GM19025 (cell line): ENCODE data around the gene AOC3.
"Not testable (repeated sequence)": the region's sequence is repeated elsewhere in the genome, so short reads cannot be mapped to it uniquely, and the experiment has no call there.

Experiments used
- ATAC-seq: cut with Tn5 transposase; IDR thresholded peaks from one replicate; pipeline ENCODE4 v1.9.1; 2021; ENCODE audit warnings: mild to moderate bottlenecking, low read depth, moderate library complexity; ENCODE audit not compliant: unreplicated experiment

Gene AOC3

GRCh38 chr17:42844271-42844670 lies 6.7 kb upstream of the AOC3 start, which contains the start of gene AOC2:
Gene AOC2 (plus strand): TSS chr17:42844580. CDS start chr17:42844627, 47 bp downstream.
- no peak for ATAC-seq

GRCh38 chr17:42844761-42845555 lies 6.0 kb upstream of the AOC3 start:
- no peak for ATAC-seq

DNA sequence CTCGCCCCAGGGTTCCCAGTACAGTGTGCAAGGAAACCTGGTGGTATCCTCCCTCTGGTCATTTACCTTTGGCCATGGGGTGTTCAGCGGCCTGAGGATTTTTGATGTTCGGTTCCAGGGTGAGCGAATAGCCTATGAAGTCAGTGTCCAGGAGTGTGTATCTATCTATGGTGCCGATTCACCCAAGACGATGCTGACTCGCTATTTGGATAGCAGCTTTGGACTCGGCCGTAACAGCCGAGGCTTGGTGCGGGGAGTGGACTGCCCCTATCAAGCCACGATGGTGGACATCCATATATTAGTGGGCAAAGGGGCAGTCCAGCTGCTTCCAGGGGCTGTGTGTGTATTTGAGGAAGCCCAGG lies 5.5 kb upstream of the AOC3 start:
- no peak for ATAC-seq

GRCh38 chr17:42845918-42846593 lies 4.9 kb upstream of the AOC3 start:
- ATAC-seq, result no peak

- no peak for ATAC-seq
Observed at GRCh38 chr17:42846594-42847280, 4.3 kb upstream of the AOC3 start.

DNA sequence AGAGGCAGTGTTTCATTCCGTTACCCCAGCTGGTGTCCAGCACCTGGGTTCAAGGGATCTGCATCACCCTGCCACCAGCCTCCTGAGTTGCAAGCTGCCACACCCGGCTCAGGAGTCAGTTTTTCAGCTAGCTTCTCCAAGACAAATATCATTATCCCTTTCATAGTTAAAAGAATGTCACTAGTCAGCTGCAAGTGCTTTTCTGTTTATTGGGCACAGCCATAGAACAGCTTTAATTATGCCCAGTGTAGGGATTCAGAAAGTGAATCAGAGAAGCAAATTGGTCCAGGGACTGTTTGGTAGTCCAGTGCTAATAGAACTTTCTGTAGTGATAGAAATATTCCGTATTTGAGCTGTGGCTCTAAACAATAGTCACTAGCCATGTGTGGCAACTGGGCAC lies 2.9 kb upstream of the AOC3 start:
- no peak for ATAC-seq

GRCh38 chr17:42849031-42849430 lies 2.0 kb upstream of the AOC3 start:
- no peak for ATAC-seq

- no peak for ATAC-seq
Observed at GRCh38 chr17:42849451-42850181, 1.4 kb upstream of the AOC3 start.

DNA sequence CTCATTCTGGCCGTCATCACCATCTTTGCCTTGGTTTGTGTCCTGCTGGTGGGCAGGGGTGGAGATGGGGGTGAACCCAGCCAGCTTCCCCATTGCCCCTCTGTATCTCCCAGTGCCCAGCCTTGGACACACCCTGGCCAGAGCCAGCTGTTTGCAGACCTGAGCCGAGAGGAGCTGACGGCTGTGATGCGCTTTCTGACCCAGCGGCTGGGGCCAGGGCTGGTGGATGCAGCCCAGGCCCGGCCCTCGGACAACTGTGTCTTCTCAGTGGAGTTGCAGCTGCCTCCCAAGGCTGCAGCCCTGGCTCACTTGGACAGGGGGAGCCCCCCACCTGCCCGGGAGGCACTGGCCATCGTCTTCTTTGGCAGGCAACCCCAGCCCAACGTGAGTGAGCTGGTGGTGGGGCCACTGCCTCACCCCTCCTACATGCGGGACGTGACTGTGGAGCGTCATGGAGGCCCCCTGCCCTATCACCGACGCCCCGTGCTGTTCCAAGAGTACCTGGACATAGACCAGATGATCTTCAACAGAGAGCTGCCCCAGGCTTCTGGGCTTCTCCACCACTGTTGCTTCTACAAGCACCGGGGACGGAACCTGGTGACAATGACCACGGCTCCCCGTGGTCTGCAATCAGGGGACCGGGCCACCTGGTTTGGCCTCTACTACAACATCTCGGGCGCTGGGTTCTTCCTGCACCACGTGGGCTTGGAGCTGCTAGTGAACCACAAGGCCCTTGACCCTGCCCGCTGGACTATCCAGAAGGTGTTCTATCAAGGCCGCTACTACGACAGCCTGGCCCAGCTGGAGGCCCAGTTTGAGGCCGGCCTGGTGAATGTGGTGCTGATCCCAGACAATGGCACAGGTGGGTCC lies 607 bp downstream of the AOC3 start:
- not testable (repeated sequence) for ATAC-seq

- ATAC-seq, result no peak
Observed at GRCh38 chr17:42852351-42852750, 1.4 kb downstream of the AOC3 start.

DNA sequence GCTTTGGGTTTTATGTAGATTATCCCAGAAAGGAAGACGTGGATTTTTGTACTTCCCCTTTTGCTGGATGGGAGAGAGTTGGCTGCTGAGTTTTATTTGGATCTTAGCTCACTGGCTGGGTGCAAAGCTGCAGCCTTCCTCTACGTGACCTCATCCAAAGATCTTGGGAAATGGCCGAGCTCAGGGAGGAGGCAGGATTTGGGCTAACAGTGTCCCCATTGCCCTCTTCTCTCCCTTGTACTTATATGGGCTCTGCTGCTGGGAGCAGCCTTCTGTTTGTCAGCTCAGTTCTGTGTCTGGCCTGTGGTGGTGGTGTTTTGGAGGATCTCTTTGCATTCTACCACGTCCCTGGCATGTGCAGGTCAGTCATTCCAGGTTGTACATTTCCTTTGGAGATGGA lies 2.0 kb downstream of the AOC3 start:
- ATAC-seq, result no peak

DNA sequence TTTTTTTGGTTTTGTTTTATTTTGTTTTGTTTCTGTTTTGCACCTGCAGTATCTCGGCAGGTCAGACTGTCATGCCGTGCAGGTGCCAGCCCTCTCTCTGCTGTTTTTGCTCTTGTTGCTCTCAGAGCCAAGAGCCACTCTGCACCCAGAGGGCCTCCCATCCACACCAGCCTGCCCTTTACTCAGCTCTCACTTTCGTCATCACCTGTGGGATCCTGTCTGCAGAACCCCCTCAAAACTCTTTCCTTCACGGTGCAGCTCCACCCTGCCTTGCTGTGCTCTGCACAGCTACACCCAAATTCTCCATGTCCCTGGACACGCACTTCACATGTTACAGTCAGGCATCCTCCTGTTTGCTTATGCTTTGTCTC lies 2.6 kb downstream of the AOC3 start:
- ATAC-seq, result no peak

DNA sequence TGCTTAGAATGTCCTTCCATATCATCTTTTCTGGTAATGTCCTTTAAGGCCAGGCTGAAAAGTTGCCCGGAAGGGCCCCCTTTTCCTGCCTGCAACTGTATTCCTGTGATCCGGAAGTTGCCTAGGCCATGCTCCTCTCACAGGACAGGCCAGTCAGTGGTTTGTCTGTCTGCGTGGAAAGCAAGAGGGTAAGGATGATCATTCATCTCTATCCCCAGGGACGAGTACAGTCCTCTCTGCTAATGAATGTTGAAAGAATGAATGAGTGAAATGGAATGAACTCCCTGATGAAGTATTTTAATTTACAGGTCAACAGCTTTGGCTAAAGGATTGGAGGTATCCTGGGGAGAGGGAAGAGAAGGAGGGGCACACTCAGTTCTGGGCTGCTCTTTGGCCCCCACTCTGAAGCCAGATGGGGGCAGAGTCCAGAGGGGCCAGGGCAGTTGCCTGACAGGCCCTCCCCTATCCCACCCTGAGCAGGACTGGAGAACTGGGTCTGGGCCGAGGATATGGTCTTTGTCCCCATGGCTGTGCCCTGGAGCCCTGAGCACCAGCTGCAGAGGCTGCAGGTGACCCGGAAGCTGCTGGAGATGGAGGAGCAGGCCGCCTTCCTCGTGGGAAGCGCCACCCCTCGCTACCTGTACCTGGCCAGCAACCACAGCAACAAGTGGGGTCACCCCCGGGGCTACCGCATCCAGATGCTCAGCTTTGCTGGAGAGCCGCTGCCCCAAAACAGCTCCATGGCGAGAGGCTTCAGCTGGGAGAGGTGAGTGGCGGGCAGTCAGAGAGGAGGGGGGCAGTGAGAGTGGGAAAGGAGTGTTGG lies 3.2 kb downstream of the AOC3 start:
- no peak for ATAC-seq

- no peak for ATAC-seq
Observed at GRCh38 chr17:42855048-42855596, 4.1 kb downstream of the AOC3 start.

DNA sequence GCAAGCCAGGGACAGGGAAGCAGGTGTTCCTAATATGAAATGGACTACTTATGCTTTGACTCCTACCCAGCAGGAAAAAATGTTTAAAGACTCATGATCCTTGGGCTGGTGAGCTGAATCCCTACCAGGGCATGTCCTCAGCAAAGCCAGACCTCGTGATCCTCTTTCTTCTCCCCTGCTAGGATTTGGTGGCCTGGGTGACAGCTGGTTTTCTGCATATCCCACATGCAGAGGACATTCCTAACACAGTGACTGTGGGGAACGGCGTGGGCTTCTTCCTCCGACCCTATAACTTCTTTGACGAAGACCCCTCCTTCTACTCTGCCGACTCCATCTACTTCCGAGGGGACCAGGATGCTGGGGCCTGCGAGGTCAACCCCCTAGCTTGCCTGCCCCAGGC lies 5.1 kb downstream of the AOC3 start:
- ATAC-seq, result not testable (repeated sequence)

DNA sequence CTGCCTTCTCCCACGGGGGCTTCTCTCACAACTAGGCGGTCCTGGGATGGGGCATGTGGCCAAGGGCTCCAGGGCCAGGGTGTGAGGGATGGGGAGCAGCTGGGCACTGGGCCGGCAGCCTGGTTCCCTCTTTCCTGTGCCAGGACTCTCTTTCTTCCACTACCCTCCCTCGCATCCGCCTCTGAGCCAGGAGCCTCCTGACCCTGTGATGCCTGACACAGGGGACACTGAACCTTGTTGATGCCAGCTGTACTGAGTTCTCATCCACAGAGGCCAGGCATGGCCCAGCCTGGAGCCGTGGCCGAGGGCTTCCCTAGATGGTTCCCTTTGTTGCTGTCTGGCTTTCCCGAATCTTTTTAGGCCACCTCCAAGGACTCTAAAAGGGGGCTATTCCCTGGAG lies 5.5 kb downstream of the AOC3 start:
- not testable (repeated sequence) for ATAC-seq

DNA sequence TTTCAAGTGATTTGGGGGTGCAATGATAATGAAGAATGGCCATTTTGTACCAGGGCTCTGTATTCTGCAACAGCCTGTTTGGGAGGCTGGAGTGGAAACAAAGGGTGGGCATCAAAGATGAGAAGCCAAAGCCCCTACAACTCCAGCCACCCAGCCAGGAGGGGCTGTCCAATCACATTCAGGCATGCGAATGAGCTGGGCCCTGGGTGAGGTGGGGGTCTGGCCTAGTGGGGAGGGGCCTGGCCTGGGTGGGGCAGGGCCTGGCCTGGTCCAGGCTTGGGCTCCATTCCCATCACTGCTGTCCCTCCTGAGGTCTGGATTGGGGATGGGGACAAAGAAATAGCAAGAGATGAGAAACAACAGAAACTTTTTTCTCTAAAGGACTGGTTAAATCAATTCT lies 6.4 kb downstream of the AOC3 start:
- ATAC-seq, result no peak

- no peak for ATAC-seq
Observed at GRCh38 chr17:42865638-42866094, 14.7 kb downstream of the AOC3 start.

DNA sequence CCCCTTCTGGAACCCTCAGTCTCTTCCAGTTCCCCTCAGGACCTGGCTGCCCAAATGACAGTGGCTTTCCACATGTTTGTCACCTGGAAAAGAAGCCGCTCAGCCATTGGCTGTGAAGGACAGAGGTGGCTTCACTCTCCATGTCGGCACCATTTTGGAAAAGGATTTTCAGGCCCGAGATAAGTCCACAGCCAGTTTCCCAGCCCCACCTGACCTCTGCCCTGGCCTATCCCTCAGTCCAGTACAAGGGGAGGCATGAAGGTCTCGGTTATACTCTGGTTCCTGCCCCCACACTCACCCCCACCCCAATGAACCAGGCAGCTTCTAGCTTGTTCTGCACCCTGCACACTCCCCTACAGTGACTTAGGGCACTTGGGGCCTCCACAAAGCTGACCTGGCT lies 15.2 kb downstream of the AOC3 start:
- ATAC-seq, result no peak
